H1 (cell line): ENCODE data around the gene DAP. TPM values are rescaled to one million over a fixed set of nuclear protein-coding genes. Genes with fewer than 3 reads are reported as not detected.

ENCODE experiments used
- CTCF ChIA-PET: fragments of 300-600 bp; sonication (Branson Sonifier 250); formaldehyde crosslinking; loops from one replicate; lab custom pipeline; 2021; ENCODE audit not compliant: partially characterized antibody; lab: Charles Lee
- POLR2A ChIA-PET: fragments of 300-600 bp; sonication (Branson Sonifier 250); formaldehyde crosslinking; loops from one replicate; lab custom pipeline; 2021; ENCODE audit warnings: inconsistent platforms; ENCODE audit not compliant: partially characterized antibody; lab: Charles Lee
- DNase-seq, 2 experiments: peaks; one replicate each; pipeline versions ENCODE4 v3.0.0 to v3.0.0-alpha.2; 2010 to 2022; ENCODE audit warnings: low spot score in 2 of 2, low read depth in 1 of 2, mixed read lengths in 1 of 2
- FAIRE-seq: peaks from 2 replicates; lab custom pipeline; 2011; peaks lifted over from hg19 to GRCh38; lab: Jason Lieb, UNC
- H2AFZ ChIP-seq: 2 replicates; pipeline ENCODE4 v1.8.1; 2012; ENCODE audit warnings: low read length, inconsistent platforms
- H2AK5ac ChIP-seq: 2 replicates; pipeline ENCODE4 v1.6.1; 2013; ENCODE audit warnings: low read depth, low read length
- H2BK120ac ChIP-seq: replicated peaks from 2 replicates; pipeline ENCODE3; 2013; ENCODE audit warnings: low read depth, low read length, inconsistent platforms
- H2BK12ac ChIP-seq: 2 replicates; pipeline ENCODE4 v1.6.1; 2013; ENCODE audit warnings: low read depth, low read length
- H2BK15ac ChIP-seq: 2 replicates; pipeline ENCODE4 v1.6.1; 2013; ENCODE audit warnings: low read length
- H2BK20ac ChIP-seq: 2 replicates; pipeline ENCODE4 v1.6.1; 2013; ENCODE audit warnings: low read length
- H2BK5ac ChIP-seq: 2 replicates; pipeline ENCODE4 v1.6.1; 2013; ENCODE audit warnings: low read depth, low read length
- H3K14ac ChIP-seq: 2 replicates; pipeline ENCODE4 v1.6.1; 2013; ENCODE audit warnings: inconsistent platforms; ENCODE audit not compliant: insufficient read length
- H3K18ac ChIP-seq: 2 replicates; pipeline ENCODE4 v1.6.1; 2013; ENCODE audit warnings: low read length; ENCODE audit errors: extremely low read depth
- H3K23ac ChIP-seq: 2 replicates; pipeline ENCODE4 v1.6.1; 2013; ENCODE audit warnings: inconsistent platforms; ENCODE audit not compliant: insufficient read length
- H3K23me2 ChIP-seq: 2 replicates; pipeline ENCODE4 v1.6.1; 2013; ENCODE audit warnings: low read depth, low read length
- H3K27ac ChIP-seq: 2 replicates; pipeline ENCODE4 v1.6.1; 2011; ENCODE audit warnings: low read depth, low read length, inconsistent platforms
- H3K27me3 ChIP-seq, 4 experiments: replicated peaks in 1 of 4; 1 replicate in 1 of 4; 2 replicates in 3 of 4; pipeline versions ENCODE4 v1.6.1 to v1.8.1; 2011 to 2013; ENCODE audit warnings: low read length in 3 of 4, mild to moderate bottlenecking in 3 of 4, inconsistent platforms in 2 of 4, mixed read lengths in 2 of 4, moderate library complexity in 1 of 4; ENCODE audit not compliant: control insufficient read depth in 3 of 4, insufficient read depth in 3 of 4; ENCODE audit errors: extremely low read depth in 1 of 4
- H3K36me3 ChIP-seq, 4 experiments: 2 replicates each; pipeline versions ENCODE4 v1.6.1 to v1.8.1; 2011 to 2013; ENCODE audit warnings: mild to moderate bottlenecking in 4 of 4, low read length in 3 of 4, moderate library complexity in 2 of 4, control low read depth in 1 of 4, inconsistent platforms in 1 of 4; ENCODE audit not compliant: insufficient read depth in 4 of 4, control insufficient read depth in 2 of 4
- H3K4ac ChIP-seq: replicated peaks from 2 replicates; pipeline ENCODE3; 2013; ENCODE audit warnings: low read length, low read depth, mixed read lengths, inconsistent platforms; ENCODE audit not compliant: insufficient read length
- H3K4me1 ChIP-seq, 4 experiments: replicated peaks in 1 of 4; 1 replicate in 1 of 4; 2 replicates in 3 of 4; pipeline versions ENCODE4 v1.6.1 to v1.8.1; 2011 to 2013; ENCODE audit warnings: low read length in 3 of 4, inconsistent platforms in 2 of 4, mixed read lengths in 1 of 4; ENCODE audit not compliant: insufficient read depth in 4 of 4, control insufficient read depth in 3 of 4
- H3K4me2 ChIP-seq, 2 experiments: 2 replicates each; pipeline versions ENCODE4 v1.6.1 to v1.8.1; 2011 to 2013; ENCODE audit warnings: low read depth in 2 of 2, low read length in 2 of 2, control low read depth in 1 of 2, inconsistent platforms in 1 of 2, mild to moderate bottlenecking in 1 of 2; ENCODE audit not compliant: insufficient read depth in 1 of 2
- H3K4me3 ChIP-seq, 4 experiments: fragments of 200-600, 300-600 bp in 1 of 4; sonication (generic), shearing (Covaris generic), sonication (Bioruptor Twin) in 1 of 4; 2 replicates each; pipeline versions ENCODE4 v1.5.1 to v1.8.1; 2011 to 2016; ENCODE audit warnings: low read length in 4 of 4, low read depth in 3 of 4, control low read depth in 2 of 4, inconsistent platforms in 2 of 4, mild to moderate bottlenecking in 2 of 4, mixed read lengths in 1 of 4, moderate library complexity in 1 of 4; ENCODE audit not compliant: insufficient read depth in 2 of 4; ENCODE audit errors: extremely low read depth in 1 of 4
- H3K56ac ChIP-seq: replicated peaks from 2 replicates; pipeline ENCODE3; 2013; ENCODE audit warnings: low read depth, mild to moderate bottlenecking, mixed read lengths, low read length, inconsistent platforms; ENCODE audit not compliant: insufficient read length
- H3K79me1 ChIP-seq: 2 replicates; pipeline ENCODE4 v1.6.1; 2013; ENCODE audit warnings: low read depth, low read length, control low read depth
- H3K79me2 ChIP-seq, 2 experiments: 2 replicates each; pipeline versions ENCODE4 v1.6.1 to v1.8.1; 2012 to 2013; ENCODE audit warnings: low read length in 2 of 2, mild to moderate bottlenecking in 2 of 2, inconsistent platforms in 1 of 2; ENCODE audit not compliant: insufficient read depth in 2 of 2, control insufficient read depth in 1 of 2
- H3K9ac ChIP-seq, 4 experiments: replicated peaks in 1 of 4; 1 replicate in 1 of 4; 2 replicates in 3 of 4; pipeline versions ENCODE4 v1.6.1 to v1.8.1; 2011 to 2013; ENCODE audit warnings: low read depth in 3 of 4, low read length in 3 of 4, control low read depth in 2 of 4, mild to moderate bottlenecking in 2 of 4, moderate library complexity in 2 of 4, inconsistent platforms in 1 of 4; ENCODE audit errors: extremely low read depth in 1 of 4
- H3K9me3 ChIP-seq, 2 experiments: 2 replicates each; pipeline versions ENCODE4 v1.6.1 to v1.8.1; 2012 to 2013; ENCODE audit warnings: mild to moderate bottlenecking in 2 of 2, moderate library complexity in 2 of 2, control low read depth in 1 of 2, inconsistent platforms in 1 of 2, low read depth in 1 of 2, low read length in 1 of 2, mixed read lengths in 1 of 2; ENCODE audit not compliant: insufficient read depth in 2 of 2
- H4K20me1 ChIP-seq, 2 experiments: replicated peaks in 1 of 2; 2 replicates each; pipeline versions ENCODE3 to v1.8.1; 2011 to 2013; ENCODE audit warnings: inconsistent platforms in 2 of 2, low read length in 2 of 2, mild to moderate bottlenecking in 1 of 2; ENCODE audit not compliant: insufficient read depth in 2 of 2, control insufficient read depth in 1 of 2
- H4K5ac ChIP-seq: 2 replicates; pipeline ENCODE4 v1.6.1; 2013; ENCODE audit warnings: low read length, low read depth, mixed read lengths, inconsistent platforms; ENCODE audit not compliant: insufficient read length
- H4K8ac ChIP-seq: 2 replicates; pipeline ENCODE4 v1.8.0; 2013; ENCODE audit warnings: mild to moderate bottlenecking, moderate library complexity, low read length, inconsistent platforms; ENCODE audit not compliant: insufficient read depth; ENCODE audit errors: extremely low read depth
- H4K91ac ChIP-seq: replicated peaks from 2 replicates; pipeline ENCODE3; 2013; ENCODE audit warnings: low read length, mixed read lengths, inconsistent platforms; ENCODE audit not compliant: insufficient read length
- BRCA1 ChIP-seq: IDR thresholded peaks from 2 replicates; pipeline ENCODE4 v1.6.1; 2012; ENCODE audit warnings: low read depth, low read length, improper control_type of control experiment
- CHD1 ChIP-seq: IDR thresholded peaks from 2 replicates; pipeline ENCODE4 v1.6.1; 2012; ENCODE audit warnings: low read depth, low read length, improper control_type of control experiment
- GTF2F1 ChIP-seq: IDR thresholded peaks from 2 replicates; pipeline ENCODE4 v1.6.1; 2012; ENCODE audit warnings: low read depth, low read length, improper control_type of control experiment, borderline replicate concordance
- HDAC2 ChIP-seq, 2 experiments: fragments of 300-600 bp in 1 of 2; sonication (generic) in 1 of 2; IDR thresholded peaks; 2 replicates each; pipeline ENCODE4 v1.6.1; 2011 to 2012; ENCODE audit warnings: low read depth in 2 of 2, low read length in 2 of 2, mild to moderate bottlenecking in 2 of 2, moderate library complexity in 2 of 2, borderline replicate concordance in 1 of 2, inconsistent platforms in 1 of 2
- POLR2AphosphoS5 ChIP-seq: IDR thresholded peaks from 2 replicates; pipeline ENCODE4 v1.6.1; 2011; ENCODE audit warnings: low read depth, low read length
- RAD21 ChIP-seq, 2 experiments: IDR thresholded peaks in 1 of 2; conservative IDR thresholded peaks in 1 of 2; 2 replicates each; pipeline ENCODE4 v1.6.1; 2011; ENCODE audit warnings: low read depth in 2 of 2, low read length in 2 of 2, improper control_type of control experiment in 1 of 2, inconsistent platforms in 1 of 2, mild to moderate bottlenecking in 1 of 2, moderate library complexity in 1 of 2
- RNF2 ChIP-seq: fragments of 200-900, 300-1000 bp; sonication (generic); IDR thresholded peaks from 2 replicates; pipeline ENCODE4 v1.7.1; 2016; ENCODE audit warnings: borderline replicate concordance, low read depth, mild to moderate bottlenecking, antibody characterized with exemption, low read length; ENCODE audit not compliant: poor library complexity, severe bottlenecking; ENCODE audit errors: missing control alignments
- SP4 ChIP-seq: IDR thresholded peaks from 2 replicates; pipeline ENCODE4 v1.6.1; 2012; ENCODE audit warnings: low read length, inconsistent platforms
- YY1 ChIP-seq: IDR thresholded peaks from 2 replicates; pipeline ENCODE4 v1.6.1; 2011; ENCODE audit warnings: low read depth, mild to moderate bottlenecking, low read length
- polyA plus RNA-seq, 7 experiments: library from polyadenylated mRNA; depleted of rRNA in 3 of 7; stranded (reverse) in 5 of 7; unstranded in 2 of 7; fragments of >200 nt in 5 of 7; fragments of 200-250 nt in 2 of 7; gene quantifications; 1 replicate in 5 of 7; 2 replicates in 1 of 7; 4 replicates in 1 of 7; pipeline versions ENCODE4 v1.2.1 to v1.2.3, GENCODE V29; 2011 to 2013; ENCODE audit warnings: missing spikeins in 2 of 7, mixed read lengths in 2 of 7
- total RNA-seq: library from RNA; stranded (reverse); fragmentation: NEBNext Ultra II Directional; extraction: Animal tissue kit (Norgen Biotek cat#: 25700); gene quantifications from 2 replicates; pipeline ENCODE4 v1.2.1, GENCODE V29; 2021

The DAP gene
- total and polyA plus RNA-seq, 2 of the 8 experiments (the other 6 are each of a cell fraction or from before 2014, with no cell fraction given): 26.2 to 44.4 TPM

DNA sequence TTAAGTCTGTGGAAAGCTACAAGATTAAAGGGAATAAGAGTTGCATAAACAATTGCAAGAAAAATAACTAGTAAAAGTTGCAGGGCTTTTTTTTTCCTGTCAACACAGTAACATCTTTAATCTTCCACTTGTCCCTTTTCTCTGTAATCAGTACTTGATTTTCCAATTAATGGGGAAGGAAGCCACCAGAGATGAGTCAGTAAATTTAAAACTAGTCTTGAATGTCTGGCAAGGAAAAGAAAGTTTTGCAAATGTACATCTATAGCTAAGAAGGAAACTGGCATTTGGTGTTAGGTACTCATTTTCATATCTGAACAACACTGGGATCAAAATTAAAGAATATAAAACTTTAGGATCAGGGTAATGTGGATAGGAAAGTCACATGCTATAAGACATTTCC, 17.1 kb downstream of the DAP start:
- H3K4me2 ChIP-seq: no peak overlapping the region
- DNase-seq: no peak
- no peaks in the 10 kb centered on the region for H4K20me1 ChIP-seq
- H3K9me3 ChIP-seq: peaks cover 4 to 11% of the 10 kb centered on the region in 2 experiments; a peak in 1 of 4 replicates
- no peaks in the 10 kb centered on the region for H3K4me1 ChIP-seq
- no peak overlapping the region for H3K23ac ChIP-seq
- no peak for FAIRE-seq
- H3K23me2 ChIP-seq: no peaks in the 10 kb centered on the region
- no peak overlapping the region for H2BK120ac ChIP-seq
- no peak overlapping the region for H4K8ac ChIP-seq
- H2BK5ac ChIP-seq: no peak overlapping the region
- no peak overlapping the region for H3K56ac ChIP-seq
- H2BK20ac ChIP-seq: no peak overlapping the region
- H3K14ac ChIP-seq: no peak overlapping the region
- ChIA-PET POLR2A (no interaction called here), CTCF (interaction anchor here (0.6 to 3.3 kb wide), 4 partner anchors 9 to 1519 kb away, joined by 3 to 13 read pairs (median 3); no protein-coding TSS in a partner anchor)
- H3K27me3 ChIP-seq: no peaks in the 10 kb centered on the region
- no peak overlapping the region for H3K4me3 ChIP-seq
- no peak overlapping the region for H3K27ac ChIP-seq
- no peaks in the 10 kb centered on the region for H3K79me2 ChIP-seq
- H2BK12ac ChIP-seq: no peak overlapping the region
- H3K18ac ChIP-seq: no peak overlapping the region
- H2BK15ac ChIP-seq: no peak overlapping the region
- H2AK5ac ChIP-seq: no peak overlapping the region
- no peaks in the 10 kb centered on the region for H3K79me1 ChIP-seq
- H4K5ac ChIP-seq: no peak overlapping the region
- no peak overlapping the region for H3K9ac ChIP-seq
- H2AFZ ChIP-seq: no peak overlapping the region
- peaks cover 0 to 23% (median 6%) of the 10 kb centered on the region in 4 experiments; a peak in 7 of 8 replicates for H3K36me3 ChIP-seq
- H3K4ac ChIP-seq: no peak overlapping the region
- no peak overlapping the region for H4K91ac ChIP-seq
- TF ChIP-seq YY1 (no peak), CHD1 (no peak), SP4 (no peak), RNF2 (no peak), BRCA1 (no peak), HDAC2 (IDR thresholded peaks at IDR 0.05; ENCODE audit: borderline replicate concordance in 1 of 2, low read depth in 2 of 2, low read length in 2 of 2) (no peak), GTF2F1 (no peak), RAD21 (IDR thresholded peaks at IDR 0.05 in 1 of 2, conservative IDR thresholded peaks at IDR 0.05 in 1 of 2; ENCODE audit: low read depth in 2 of 2, low read length in 2 of 2) (no peak), POLR2AphosphoS5 (no peak)
